ENCODE data around the gene PTPN11. TPM values are rescaled to one million over a fixed set of nuclear protein-coding genes. Genes with fewer than 3 reads are reported as not detected.

The PTPN11 gene
- total and polyA plus RNA-seq, 7 experiments from 2014 or later: 43.5 to 94.7 (median 47.3) TPM

DNA sequence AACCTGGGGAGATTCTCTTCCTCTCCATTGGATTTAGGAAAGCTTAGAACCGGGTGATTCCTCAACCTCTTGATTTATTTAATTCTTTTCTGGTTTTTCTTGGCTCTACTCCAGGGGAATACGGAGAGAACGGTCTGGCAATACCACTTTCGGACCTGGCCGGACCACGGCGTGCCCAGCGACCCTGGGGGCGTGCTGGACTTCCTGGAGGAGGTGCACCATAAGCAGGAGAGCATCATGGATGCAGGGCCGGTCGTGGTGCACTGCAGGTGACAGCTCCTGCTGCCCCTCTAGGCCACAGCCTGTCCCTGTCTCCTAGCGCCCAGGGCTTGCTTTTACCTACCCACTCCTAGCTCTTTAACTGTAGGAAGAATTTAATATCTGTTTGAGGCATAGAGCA, 67.6 kb downstream of the PTPN11 start:
- H3K9me3 ChIP-seq (ENCODE audit: control insufficient read depth in 2 of 3, low read length in 3 of 3): no peaks in the 10 kb centered on the region
- CTCF ChIA-PET: no interaction called here
- POLR2A ChIA-PET: interaction anchor here (0.6 kb wide), 1 partner anchor 220 kb away, joined by 3 read pairs; no protein-coding TSS in a partner anchor
- Mint-ChIP-seq H3K36me3 (peaks cover 32 to 81% (median 56%) of the 10 kb centered on the region in 5 donors), H3K27ac (peak overlapping the region in 1 of 9 donors; percentile 43), H3K4me1 (peaks cover 0 to 6% (median 0%) of the 10 kb centered on the region in 7 donors), H3K9me3 (peaks cover 0 to 2% (median 0%) of the 10 kb centered on the region in 11 donors), H3K27me3 (no peaks in the 10 kb centered on the region), H3K4me3 (no peak overlapping the region)
- H3K27ac ChIP-seq (ENCODE audit: low read depth, low read length): no peak overlapping the region
- DNase-seq (no peak), ATAC-seq (no peak)
- no peaks in the 10 kb centered on the region for H3K27me3 ChIP-seq (ENCODE audit: control insufficient read depth in 2 of 2, insufficient read depth in 2 of 2, low read length in 2 of 2)
- no peaks in the 10 kb centered on the region for H3K4me1 ChIP-seq (ENCODE audit: control insufficient read depth in 2 of 2, insufficient read depth in 2 of 2, low read length in 2 of 2)
- H3K36me3 ChIP-seq (ENCODE audit: control insufficient read depth in 2 of 3, insufficient read depth in 3 of 3, low read length in 3 of 3): peaks cover 8 to 79% (median 42%) of the 10 kb centered on the region in 3 experiments
- no peak overlapping the region for H3K4me3 ChIP-seq (ENCODE audit: low read length)
- intact Hi-C loops (cut with micrococcal nuclease): no loop called here

DNA sequence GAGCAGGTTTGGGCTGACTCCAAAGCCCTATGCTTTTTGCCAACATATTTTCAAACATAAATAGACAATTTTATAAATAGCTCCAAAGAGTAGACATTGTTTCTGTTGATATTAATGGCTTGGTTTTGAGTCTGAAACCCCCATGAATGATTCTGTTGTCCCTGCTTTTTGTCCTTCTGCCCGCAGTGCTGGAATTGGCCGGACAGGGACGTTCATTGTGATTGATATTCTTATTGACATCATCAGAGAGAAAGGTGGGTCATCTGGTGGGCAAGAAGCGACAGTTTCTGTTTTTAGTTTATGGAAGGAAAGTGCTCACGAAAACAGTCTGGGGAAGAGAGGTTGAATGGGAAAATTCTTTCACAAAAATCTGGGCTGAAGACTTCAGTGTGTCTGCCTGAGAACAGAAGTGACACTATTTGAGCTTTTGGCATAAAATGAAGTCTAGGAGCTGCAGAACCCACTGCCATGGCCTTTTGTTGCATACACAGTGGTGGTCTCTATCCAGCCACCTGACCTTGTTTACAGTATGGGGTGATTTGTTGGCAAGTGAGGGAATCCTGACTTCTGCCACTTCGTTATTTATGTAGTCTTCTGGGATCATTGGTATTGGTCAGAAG, 69.6 kb downstream of the PTPN11 start:
- ChIA-PET CTCF (no interaction called here), POLR2A (no interaction called here)
- no peaks in the 10 kb centered on the region for H3K4me1 ChIP-seq (ENCODE audit: control insufficient read depth in 2 of 2, insufficient read depth in 2 of 2, low read length in 2 of 2)
- no peaks in the 10 kb centered on the region for H3K27me3 ChIP-seq (ENCODE audit: control insufficient read depth in 2 of 2, insufficient read depth in 2 of 2, low read length in 2 of 2)
- Mint-ChIP-seq H3K4me1 (peaks cover 0 to 6% (median 0%) of the 10 kb centered on the region in 7 donors), H3K27me3 (no peaks in the 10 kb centered on the region), H3K9me3 (peaks cover 0 to 2% (median 0%) of the 10 kb centered on the region in 11 donors), H3K4me3 (no peak overlapping the region), H3K27ac (no peak overlapping the region), H3K36me3 (peaks cover 21 to 76% (median 42%) of the 10 kb centered on the region in 5 donors)
- H3K4me3 ChIP-seq (ENCODE audit: low read length): no peak overlapping the region
- no peaks in the 10 kb centered on the region for H3K9me3 ChIP-seq (ENCODE audit: control insufficient read depth in 2 of 3, low read length in 3 of 3)
- no peak for ATAC-seq
- DNase-seq: no peak
- H3K36me3 ChIP-seq (ENCODE audit: control insufficient read depth in 2 of 3, insufficient read depth in 3 of 3, low read length in 3 of 3): peaks cover 2 to 67% (median 32%) of the 10 kb centered on the region in 3 experiments
- intact Hi-C loops (cut with micrococcal nuclease): no loop called here
- H3K27ac ChIP-seq (ENCODE audit: low read depth, low read length): no peak overlapping the region

DNA sequence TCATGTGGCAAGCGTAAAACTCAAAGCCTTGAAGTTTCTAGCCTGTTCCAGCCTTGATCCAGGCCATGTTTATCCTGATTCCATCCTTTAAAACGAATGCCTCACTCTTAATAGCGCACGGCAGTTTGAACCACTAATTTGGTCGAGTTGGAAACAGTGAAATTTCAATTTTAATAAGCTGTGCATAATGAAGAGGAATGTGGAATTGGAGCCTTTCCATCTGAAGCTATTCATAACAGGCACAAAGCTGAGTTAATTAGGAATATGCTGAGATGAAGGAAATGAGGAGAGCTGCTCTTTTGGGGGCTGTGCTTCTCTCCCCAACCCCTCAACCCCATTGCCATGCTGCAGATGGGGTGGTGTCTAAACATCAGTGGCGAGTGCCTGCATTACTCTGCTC, 70.7 kb downstream of the PTPN11 start:
- CTCF ChIA-PET: interaction anchor here (0.6 kb wide), 1 partner anchor 917 kb away, joined by 4 read pairs; no protein-coding TSS in a partner anchor
- Histone ChIP-seq H3K9me3 (ENCODE audit: control insufficient read depth in 2 of 3, low read length in 3 of 3) (no peaks in the 10 kb centered on the region), H3K4me1 (ENCODE audit: control insufficient read depth in 2 of 2, insufficient read depth in 2 of 2, low read length in 2 of 2) (no peaks in the 10 kb centered on the region), H3K36me3 (ENCODE audit: control insufficient read depth in 2 of 3, insufficient read depth in 3 of 3, low read length in 3 of 3) (peaks cover 0 to 66% (median 27%) of the 10 kb centered on the region in 3 experiments), H3K4me3 (ENCODE audit: low read length) (no peak overlapping the region), H3K27ac (ENCODE audit: low read depth, low read length) (no peak overlapping the region), H3K27me3 (ENCODE audit: control insufficient read depth in 2 of 2, insufficient read depth in 2 of 2, low read length in 2 of 2) (no peaks in the 10 kb centered on the region)
- no peak overlapping the region for H3K4me3 Mint-ChIP-seq
- intact Hi-C loops (cut with micrococcal nuclease): no loop called here
- DNase-seq (no peak), ATAC-seq (no peak)
- H3K4me1 Mint-ChIP-seq: peaks cover 0 to 4% (median 0%) of the 10 kb centered on the region in 7 donors
- peaks cover 0 to 2% (median 0%) of the 10 kb centered on the region in 11 donors for H3K9me3 Mint-ChIP-seq
- POLR2A ChIA-PET: no interaction called here
- H3K27me3 Mint-ChIP-seq: no peaks in the 10 kb centered on the region
- no peak overlapping the region for H3K27ac Mint-ChIP-seq
- peaks cover 17 to 76% (median 42%) of the 10 kb centered on the region in 5 donors for H3K36me3 Mint-ChIP-seq

DNA sequence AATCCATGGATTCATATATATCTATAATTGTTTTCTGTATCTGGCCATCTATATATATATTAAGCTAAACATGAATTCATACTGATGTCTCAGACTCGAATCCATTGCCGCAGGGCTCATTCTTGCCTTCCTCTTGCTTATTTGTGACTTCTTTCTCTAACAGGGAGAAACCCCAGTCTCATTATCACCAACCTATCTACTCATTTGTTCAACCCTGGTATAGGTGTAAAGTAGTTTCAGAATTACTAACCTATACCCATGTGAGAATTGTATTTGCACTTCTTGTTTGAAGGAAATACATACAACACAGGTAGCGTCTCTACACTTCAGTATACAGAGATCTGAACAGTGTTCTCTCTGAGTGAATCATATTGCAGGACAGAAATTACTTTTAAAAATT, 77.7 kb downstream of the PTPN11 start:
- Mint-ChIP-seq H3K27ac (no peak overlapping the region), H3K9me3 (no peaks in the 10 kb centered on the region), H3K4me3 (no peak overlapping the region), H3K36me3 (peaks cover 20 to 49% (median 43%) of the 10 kb centered on the region in 5 donors), H3K4me1 (peaks cover 0 to 17% (median 0%) of the 10 kb centered on the region in 7 donors), H3K27me3 (no peaks in the 10 kb centered on the region)
- ChIA-PET CTCF (no interaction called here), POLR2A (no interaction called here)
- Histone ChIP-seq H3K27ac (ENCODE audit: low read depth, low read length) (no peak overlapping the region), H3K9me3 (ENCODE audit: control insufficient read depth in 2 of 3, low read length in 3 of 3) (no peaks in the 10 kb centered on the region), H3K27me3 (ENCODE audit: control insufficient read depth in 2 of 2, insufficient read depth in 2 of 2, low read length in 2 of 2) (no peaks in the 10 kb centered on the region), H3K36me3 (ENCODE audit: control insufficient read depth in 2 of 3, insufficient read depth in 3 of 3, low read length in 3 of 3) (peaks cover 1 to 58% (median 15%) of the 10 kb centered on the region in 3 experiments), H3K4me1 (ENCODE audit: control insufficient read depth in 2 of 2, insufficient read depth in 2 of 2, low read length in 2 of 2) (no peaks in the 10 kb centered on the region), H3K4me3 (ENCODE audit: low read length) (no peak overlapping the region)
- DNase-seq (no peak), ATAC-seq (no peak)
- intact Hi-C loops (cut with micrococcal nuclease): no loop called here

DNA sequence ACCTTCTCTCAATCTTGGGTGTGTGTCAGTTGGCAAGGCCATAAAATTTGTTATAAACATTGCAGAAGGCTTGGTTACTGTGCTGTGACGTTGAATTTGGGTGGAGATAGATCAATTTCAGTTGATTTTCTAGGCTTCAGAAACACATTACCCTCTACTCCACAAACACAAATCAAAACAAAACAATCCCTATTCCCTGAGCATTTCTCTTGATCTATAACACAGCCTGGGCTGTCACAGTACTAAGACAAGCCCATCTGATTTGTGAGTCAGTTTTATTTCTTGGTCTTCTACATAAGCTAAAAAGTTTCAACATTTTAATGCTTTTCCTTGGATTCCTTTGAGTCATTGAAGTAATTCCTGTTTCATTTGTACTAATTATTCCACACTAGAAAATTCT, 79.8 kb downstream of the PTPN11 start:
- peaks cover 6 to 67% (median 10%) of the 10 kb centered on the region in 3 experiments for H3K36me3 ChIP-seq (ENCODE audit: control insufficient read depth in 2 of 3, insufficient read depth in 3 of 3, low read length in 3 of 3)
- H3K4me3 ChIP-seq (ENCODE audit: low read length): no peak overlapping the region
- POLR2A ChIA-PET: no interaction called here
- CTCF ChIA-PET: no interaction called here
- intact Hi-C loops (cut with micrococcal nuclease): no loop called here
- H3K9me3 ChIP-seq (ENCODE audit: control insufficient read depth in 2 of 3, low read length in 3 of 3): no peaks in the 10 kb centered on the region
- ATAC-seq (no peak), DNase-seq (no peak)
- Mint-ChIP-seq H3K36me3 (peaks cover 20 to 53% (median 48%) of the 10 kb centered on the region in 5 donors), H3K4me3 (no peak overlapping the region), H3K27ac (peak overlapping the region in 3 of 9 donors; percentile 32 to 48 (median 48)), H3K27me3 (no peaks in the 10 kb centered on the region), H3K9me3 (no peaks in the 10 kb centered on the region), H3K4me1 (peaks cover 0 to 17% (median 0%) of the 10 kb centered on the region in 7 donors)
- no peaks in the 10 kb centered on the region for H3K4me1 ChIP-seq (ENCODE audit: control insufficient read depth in 2 of 2, insufficient read depth in 2 of 2, low read length in 2 of 2)
- H3K27ac ChIP-seq (ENCODE audit: low read depth, low read length): no peak overlapping the region
- H3K27me3 ChIP-seq (ENCODE audit: control insufficient read depth in 2 of 2, insufficient read depth in 2 of 2, low read length in 2 of 2): no peaks in the 10 kb centered on the region

DNA sequence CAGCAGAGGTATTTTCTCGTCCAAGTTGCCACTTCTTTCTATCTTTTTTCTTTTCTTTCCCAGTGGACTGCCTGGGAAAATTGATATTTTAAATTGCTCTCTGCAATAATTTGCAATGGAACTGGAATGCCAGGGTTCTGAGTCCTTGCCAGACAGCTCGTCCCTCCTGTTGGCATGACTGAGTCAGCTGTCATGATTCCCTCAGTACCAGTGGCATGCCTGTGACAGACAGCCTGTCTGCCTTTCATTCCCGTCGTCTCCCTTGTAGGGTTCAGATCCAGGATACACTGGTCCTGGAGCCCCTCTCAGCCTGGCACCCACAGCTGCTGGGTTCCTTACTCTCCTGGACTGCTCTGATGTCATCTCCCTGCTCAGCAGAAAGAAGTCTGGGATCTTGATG, 84.8 kb downstream of the PTPN11 start:
- Mint-ChIP-seq H3K4me3 (no peak overlapping the region), H3K27ac (no peak overlapping the region), H3K9me3 (no peaks in the 10 kb centered on the region), H3K36me3 (peaks cover 0 to 59% (median 48%) of the 10 kb centered on the region in 5 donors), H3K4me1 (no peaks in the 10 kb centered on the region), H3K27me3 (no peaks in the 10 kb centered on the region)
- no peak overlapping the region for H3K4me3 ChIP-seq (ENCODE audit: low read length)
- ChIA-PET CTCF (no interaction called here), POLR2A (no interaction called here)
- intact Hi-C loops (cut with micrococcal nuclease): no loop called here
- no peak for DNase-seq
- H3K27ac ChIP-seq (ENCODE audit: low read depth, low read length): no peak overlapping the region
- no peaks in the 10 kb centered on the region for H3K27me3 ChIP-seq (ENCODE audit: control insufficient read depth in 2 of 2, insufficient read depth in 2 of 2, low read length in 2 of 2)
- ATAC-seq: no peak
- H3K9me3 ChIP-seq (ENCODE audit: control insufficient read depth in 2 of 3, low read length in 3 of 3): no peaks in the 10 kb centered on the region
- H3K36me3 ChIP-seq (ENCODE audit: control insufficient read depth in 2 of 3, insufficient read depth in 3 of 3, low read length in 3 of 3): peaks cover 12 to 65% (median 13%) of the 10 kb centered on the region in 3 experiments
- H3K4me1 ChIP-seq (ENCODE audit: control insufficient read depth in 2 of 2, insufficient read depth in 2 of 2, low read length in 2 of 2): no peaks in the 10 kb centered on the region
